Liver (tissue), 3 donors: ENCODE results near the gene PDE12.

Experiments used
- ATF3 ChIP-seq: IDR thresholded peaks from 2 replicates; pipeline ENCODE4 v1.6.1; 2016; ENCODE audit warnings: antibody characterized with exemption
- CTCF ChIP-seq: fragments of 150-350 bp; IDR thresholded peaks from 2 replicates; pipeline ENCODE4 v1.5.1; 2017; ENCODE audit warnings: improper control_type of control experiment, low read depth, low read length; ENCODE audit not compliant: missing input control
- EGR1 ChIP-seq, 2 donors: IDR thresholded peaks; 2 replicates each; pipeline ENCODE4 v1.6.1; 2016 to 2018; ENCODE audit warnings: antibody characterized with exemption in 2 of 2, low read depth in 2 of 2
- GABPA ChIP-seq, 2 donors: IDR thresholded peaks in 1 of 2; conservative IDR thresholded peaks in 1 of 2; 2 replicates each; pipeline ENCODE4 v1.6.1; 2016; ENCODE audit warnings: antibody characterized with exemption in 2 of 2, mild to moderate bottlenecking in 1 of 2, moderate library complexity in 1 of 2
- JUND ChIP-seq, 2 donors: IDR thresholded peaks; 2 replicates each; pipeline ENCODE4 v1.6.1; 2016; ENCODE audit warnings: antibody characterized with exemption in 2 of 2
- RAD21 ChIP-seq, 2 donors: IDR thresholded peaks; 2 replicates each; pipeline ENCODE4 v1.6.1; 2016; ENCODE audit warnings: antibody characterized with exemption in 2 of 2, mild to moderate bottlenecking in 2 of 2
- REST ChIP-seq: IDR thresholded peaks from 2 replicates; pipeline ENCODE4 v1.6.1; 2016; ENCODE audit warnings: antibody characterized with exemption, mild to moderate bottlenecking
- TAF1 ChIP-seq: conservative IDR thresholded peaks from 2 replicates; pipeline ENCODE4 v1.6.1; 2016; ENCODE audit warnings: antibody characterized with exemption, mild to moderate bottlenecking
- donor health status: healthy.
- donor health status: healthy.

- TF ChIP-seq CTCF (no peak), TAF1 (no peak), EGR1 (IDR thresholded peaks at IDR 0.05; ENCODE audit: low read depth in 2 of 2) (no peak), RAD21 (IDR thresholded peaks at IDR 0.05) (no peak), REST (no peak), GABPA (IDR thresholded peaks at IDR 0.05 in 1 of 2, conservative IDR thresholded peaks at IDR 0.05 in 1 of 2) (no peak), JUND (IDR thresholded peaks at IDR 0.05) (no peak), ATF3 (no peak)
Measured at GRCh38 chr3:57570878-57571277, 14.8 kb downstream of the PDE12 start.
